HepG2 (cell line): ENCODE results near the gene ENSA. TPM values are rescaled to one million over a fixed set of nuclear protein-coding genes. Genes with fewer than 3 reads are reported as not detected.
A peak's percentile ranks its signal among the peaks of the same experiment; 100 is the strongest.
"Not testable (repeated sequence)": the region's sequence is repeated elsewhere in the genome, so short reads cannot be mapped to it uniquely, and the experiment has no call there.

Source experiments
- ATAC-seq: fragments of 200-7000 bp; cut with Tn5 transposase; 3 replicates; pipeline ENCODE4 v1.9.1; 2020; ENCODE audit warnings: mild to moderate bottlenecking, moderate library complexity
- BruUV-seq: library from RNA; stranded (reverse); fragments of 400-500 nt; replicated peaks from 2 replicates; lab custom pipeline; 2021; lab: Mats Ljungman, UMichigan
- CTCF ChIA-PET: fragments of 300-600 bp; formaldehyde crosslinking; extraction: SDS; loops from one replicate; lab custom pipeline; 2021; ENCODE audit warnings: low total read pairs, inconsistent platforms, low intra/inter-chr PET ratio; lab: Yijun Ruan, JAX
- POLR2A ChIA-PET: fragments of 350-600 bp; sonication (Branson Sonifier 250); formaldehyde crosslinking; loops from one replicate; lab custom pipeline; 2020; ENCODE audit warnings: antibody characterized with exemption, inconsistent platforms; lab: Yijun Ruan, JAX
- DNase-seq: peaks from one replicate; pipeline ENCODE4 v3.0.0-alpha.2; 2015; ENCODE audit warnings: low spot score
- FAIRE-seq: peaks from 3 replicates; lab custom pipeline; 2011; peaks lifted over from hg19 to GRCh38; lab: Jason Lieb, UNC
- H2AFZ ChIP-seq: one replicate; pipeline ENCODE4 v1.6.1; 2011; ENCODE audit warnings: low read length, inconsistent platforms
- H3K27ac ChIP-seq: fragments of 300-600 bp; 3 replicates; pipeline ENCODE4 v1.8.0; 2011; ENCODE audit warnings: mixed run types, mild to moderate bottlenecking, mixed read lengths, low read length, inconsistent platforms; ENCODE audit not compliant: insufficient read depth; ENCODE audit errors: extremely low read length
- H3K27me3 ChIP-seq, 2 experiments: fragments of 200-600 bp in 1 of 2; 2 replicates in 1 of 2; 3 replicates in 1 of 2; pipeline versions ENCODE4 v1.6.0 to v1.8.0; 2011; ENCODE audit warnings: low read length in 2 of 2, mild to moderate bottlenecking in 2 of 2, moderate library complexity in 2 of 2, inconsistent platforms in 1 of 2; ENCODE audit not compliant: insufficient read depth in 2 of 2, control insufficient read depth in 1 of 2
- H3K36me3 ChIP-seq, 2 experiments: fragments of 200-600 bp in 1 of 2; replicated peaks in 1 of 2; 2 replicates in 1 of 2; 3 replicates in 1 of 2; pipeline versions ENCODE4 v1.5.1 to v1.8.0; 2011; ENCODE audit warnings: low read length in 2 of 2, inconsistent platforms in 1 of 2; ENCODE audit not compliant: insufficient read depth in 2 of 2, control insufficient read depth in 1 of 2
- H3K4me1 ChIP-seq: 2 replicates; pipeline ENCODE4 v1.5.1; 2012; ENCODE audit warnings: low read length, inconsistent platforms; ENCODE audit not compliant: insufficient read depth
- H3K4me2 ChIP-seq: 2 replicates; pipeline ENCODE4 v1.6.0; 2011; ENCODE audit warnings: low read depth, low read length, inconsistent platforms
- H3K4me3 ChIP-seq, 3 experiments: fragments of 200-600 bp in 1 of 3; sonication (generic), shearing (Covaris generic) in 1 of 3; replicated peaks in 1 of 3; 2 replicates each; pipeline ENCODE4 v1.5.1; 2011 to 2016; ENCODE audit warnings: low read length in 3 of 3, inconsistent platforms in 2 of 3, low read depth in 2 of 3, mild to moderate bottlenecking in 2 of 3, control low read depth in 1 of 3, mixed read lengths in 1 of 3; ENCODE audit not compliant: insufficient read depth in 1 of 3
- H3K79me2 ChIP-seq: one replicate; pipeline ENCODE4 v1.6.1; 2011; ENCODE audit warnings: low read length, inconsistent platforms; ENCODE audit not compliant: insufficient read depth
- H3K9ac ChIP-seq: 2 replicates; pipeline ENCODE4 v1.6.0; 2011; ENCODE audit warnings: mild to moderate bottlenecking, low read depth, low read length, inconsistent platforms; ENCODE audit not compliant: insufficient read depth
- H3K9me3 ChIP-seq: 2 replicates; pipeline ENCODE4 v1.5.1; 2012; ENCODE audit warnings: mild to moderate bottlenecking, low read length
- H4K20me1 ChIP-seq: 2 replicates; pipeline ENCODE4 v1.6.0; 2011; ENCODE audit warnings: inconsistent platforms, mild to moderate bottlenecking, low read length, moderate library complexity; ENCODE audit not compliant: insufficient read depth
- SRY ChIP-seq: sonication (generic); formaldehyde crosslinking; IDR thresholded peaks from 2 replicates; pipeline ENCODE4 v1.8.0; 2022; ENCODE audit warnings: mild to moderate bottlenecking, missing genetic modification reagents
- ZNF138 ChIP-seq: sonication (generic); formaldehyde crosslinking; IDR thresholded peaks from 2 replicates; pipeline ENCODE4 v1.5.0; 2020; ENCODE audit warnings: mild to moderate bottlenecking, low read depth, missing genetic modification reagents
- ZNF451 ChIP-seq: sonication (generic); formaldehyde crosslinking; IDR thresholded peaks from 2 replicates; pipeline ENCODE4 v1.5.0; 2020; ENCODE audit warnings: mild to moderate bottlenecking, missing genetic modification reagents
- WGBS: methylation state at CpG from one replicate; pipeline ENCODE4 v1.1.6; 2017; ENCODE audit warnings: low lambda C conversion rate; 5-methylcytosine and 5-hydroxymethylcytosine counted together
- in situ Hi-C: cut with HindIII; loops from 2 replicates; pipeline ENCODE4 v1.10.0; 2017; ENCODE audit warnings: low pct_unique_long_range_greater_than_20kb; ENCODE audit not compliant: extremely low pct_ligation_motif_present
- intact Hi-C: fragments of 100-400 bp; cut with micrococcal nuclease; formaldehyde crosslinking; loops from one replicate; pipeline ENCODE4 v1.10.0; 2022; ENCODE audit not compliant: unreplicated experiment
- polyA plus RNA-seq, 8 experiments: library from polyadenylated mRNA; depleted of rRNA in 3 of 8; stranded (reverse) in 7 of 8; unstranded in 1 of 8; fragments of >200 nt; fragmentation: Illumina TruSeq in 4 of 8; extraction: Trizol in 4 of 8; gene quantifications; 2 replicates each; pipeline versions ENCODE4 v1.2.1 to v1.2.3, GENCODE V29; 2011 to 2016; ENCODE audit warnings: low read depth in 4 of 8, missing spikeins in 1 of 8, mixed read lengths in 1 of 8; ENCODE audit not compliant: insufficient read depth in 1 of 8
- total RNA-seq, 5 experiments: library from RNA; depleted of rRNA; stranded (reverse); fragments of >200 nt; fragmentation: Illumina TruSeq; extraction: Trizol; gene quantifications; 2 replicates each; pipeline ENCODE4 v1.2.3, GENCODE V29; 2016; ENCODE audit warnings: low read depth in 1 of 5
- TF ChIP-seq, protein P1 (sequence below): sonication (generic); formaldehyde crosslinking; IDR thresholded peaks from 2 replicates; pipeline ENCODE4 v1.4.0; 2020; ENCODE audit warnings: missing genetic modification reagents, borderline replicate concordance

ENSA gene
- total and polyA plus RNA-seq, 2 of the 13 experiments (the other 11 are each of a cell fraction or from before 2014, with no cell fraction given), result 54.5 to 111 TPM

DNA sequence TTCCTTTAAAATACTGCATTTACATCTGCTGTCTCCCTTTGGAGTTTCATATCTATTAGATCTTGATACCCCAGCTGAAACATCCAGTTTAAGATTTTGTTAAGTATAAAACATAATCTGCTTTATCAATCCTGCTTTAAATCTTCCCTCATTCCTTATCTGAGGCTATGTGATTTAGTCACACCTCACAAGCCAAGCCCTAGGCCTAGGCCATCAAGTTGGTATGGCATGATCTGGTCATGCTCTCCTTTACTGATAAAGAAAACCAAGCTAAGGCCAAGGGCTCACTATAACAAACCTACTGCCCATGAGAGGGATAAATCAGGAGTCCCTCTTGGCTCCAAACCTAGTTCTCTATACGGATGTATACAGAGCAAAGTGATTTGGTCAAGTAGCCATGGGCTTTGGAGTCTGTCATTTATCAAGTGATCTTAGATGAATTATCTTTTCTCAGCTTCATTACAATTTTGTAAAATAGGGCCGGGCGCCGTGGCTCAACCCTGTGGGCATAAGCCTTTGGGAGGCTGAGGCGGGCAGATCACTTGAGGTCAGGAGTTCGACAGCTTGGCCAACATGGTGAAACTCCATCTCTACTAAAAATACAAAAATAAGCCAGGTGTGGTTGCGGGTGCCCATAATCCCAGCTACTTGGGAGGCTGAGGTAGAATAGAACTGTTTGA, 22.8 kb downstream of the ENSA start:
- Histone ChIP-seq H3K9ac (no peak overlapping the region), H3K79me2 (peaks cover 6% of the 10 kb centered on the region), H3K9me3 (no peaks in the 10 kb centered on the region), H4K20me1 (no peaks in the 10 kb centered on the region), H2AFZ (no peak overlapping the region), H3K27ac (peak overlapping the region; percentile 17), H3K4me2 (no peak overlapping the region), H3K36me3 (peaks cover 0 to 3% of the 10 kb centered on the region in 2 experiments; a peak in 1 of 5 replicates), H3K4me3 (no peak overlapping the region), H3K27me3 (no peaks in the 10 kb centered on the region), H3K4me1 (peaks cover 66% of the 10 kb centered on the region)
- no TSS peak for BruUV-seq
- no peak for DNase-seq
- WGBS, result 93% methylated on average over 7 of the region's 7 CpGs
- intact Hi-C loops, result no loop called here
- ChIA-PET POLR2A (interaction anchor here (0.7 to 6.3 kb wide), 4 partner anchors 22 to 368 kb away, joined by 3 to 108 read pairs (median 38); partner anchors contain the start of genes CERS2, ENSA and MCL1), CTCF (no interaction called here)
- in situ Hi-C loops, result no loop called here
- FAIRE-seq, result no peak
- no peak for ATAC-seq
- TF ChIP-seq ZNF138 (CRISPR knock-in tag) (0 out of 2 replicates have a peak, but pooled peaks have one; percentile 2), ZNF451 (no peak)
- TF ChIP-seq, protein P1, sequence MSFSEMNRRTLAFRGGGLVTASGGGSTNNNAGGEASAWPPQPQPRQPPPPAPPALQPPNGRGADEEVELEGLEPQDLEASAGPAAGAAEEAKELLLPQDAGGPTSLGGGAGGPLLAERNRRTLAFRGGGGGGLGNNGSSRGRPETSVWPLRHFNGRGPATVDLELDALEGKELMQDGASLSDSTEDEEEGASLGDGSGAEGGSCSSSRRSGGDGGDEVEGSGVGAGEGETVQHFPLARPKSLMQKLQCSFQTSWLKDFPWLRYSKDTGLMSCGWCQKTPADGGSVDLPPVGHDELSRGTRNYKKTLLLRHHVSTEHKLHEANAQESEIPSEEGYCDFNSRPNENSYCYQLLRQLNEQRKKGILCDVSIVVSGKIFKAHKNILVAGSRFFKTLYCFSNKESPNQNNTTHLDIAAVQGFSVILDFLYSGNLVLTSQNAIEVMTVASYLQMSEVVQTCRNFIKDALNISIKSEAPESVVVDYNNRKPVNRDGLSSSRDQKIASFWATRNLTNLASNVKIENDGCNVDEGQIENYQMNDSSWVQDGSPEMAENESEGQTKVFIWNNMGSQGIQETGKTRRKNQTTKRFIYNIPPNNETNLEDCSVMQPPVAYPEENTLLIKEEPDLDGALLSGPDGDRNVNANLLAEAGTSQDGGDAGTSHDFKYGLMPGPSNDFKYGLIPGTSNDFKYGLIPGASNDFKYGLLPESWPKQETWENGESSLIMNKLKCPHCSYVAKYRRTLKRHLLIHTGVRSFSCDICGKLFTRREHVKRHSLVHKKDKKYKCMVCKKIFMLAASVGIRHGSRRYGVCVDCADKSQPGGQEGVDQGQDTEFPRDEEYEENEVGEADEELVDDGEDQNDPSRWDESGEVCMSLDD (CRISPR knock-in tag), result no peak

DNA sequence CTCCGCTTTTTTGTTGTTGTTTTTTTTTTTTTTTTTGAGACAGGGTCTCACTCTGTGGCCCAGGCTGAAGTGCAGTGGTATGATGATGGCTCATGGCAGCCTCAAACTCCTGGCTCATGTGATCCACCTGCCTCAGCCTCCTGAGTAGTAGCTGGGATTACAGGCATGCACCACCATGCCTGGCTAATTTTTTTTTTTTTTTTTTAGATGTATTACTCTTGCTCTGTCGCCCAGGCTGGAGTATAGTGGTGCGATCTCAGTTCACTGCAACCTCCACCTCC, 24.0 kb downstream of the ENSA start:
- H3K4me2 ChIP-seq, result peak overlapping the region; percentile 70
- peak overlapping the region in 1 of 3 experiments; percentile 52; a peak in 1 of 6 replicates for H3K4me3 ChIP-seq
- H3K27ac ChIP-seq, result peak overlapping the region; percentile 89
- H3K36me3 ChIP-seq, DNase-seq, H2AFZ ChIP-seq, H3K27me3 ChIP-seq, CTCF ChIA-PET, ATAC-seq, H3K79me2 ChIP-seq, intact Hi-C loops, FAIRE-seq, in situ Hi-C loops, BruUV-seq, H4K20me1 ChIP-seq, H3K9me3 ChIP-seq: not testable (repeated sequence)
- TF ChIP-seq SRY (CRISPR knock-in tag), result 0 out of 2 replicates have a peak, but pooled peaks have one; percentile 17
- H3K9ac ChIP-seq, result peak overlapping the region; percentile 67
- peaks cover 66% of the 10 kb centered on the region for H3K4me1 ChIP-seq
- POLR2A ChIA-PET, result interaction anchor here (1.1 to 6.3 kb wide), 10 partner anchors 8 to 54 kb away, joined by 3 to 108 read pairs (median 6); partner anchors contain the start of genes ENSA and MCL1
- WGBS, result 86% methylated on average over 3 of the region's 3 CpGs
